Sigmoid colon (tissue), 7 donors: ENCODE results near the gene BCKDK. TPM values are rescaled to one million over a fixed set of nuclear protein-coding genes. Genes with fewer than 3 reads are reported as not detected.
A peak's percentile ranks its signal among the peaks of the same experiment; 100 is the strongest.

ENCODE experiments used
- DNase-seq: peaks from one replicate; pipeline ENCODE4 v3.0.0-alpha.2; 2019
- H3K27ac ChIP-seq, 4 donors: fragments of 200-600 bp; sonication (generic); one replicate each; pipeline ENCODE4 v1.5.1; 2016 to 2019; ENCODE audit warnings: mild to moderate bottlenecking in 1 of 4
- H3K27me3 ChIP-seq, 3 donors: fragments of 200-600 bp; sonication (generic); one replicate each; pipeline ENCODE4 v1.5.1; 2019; ENCODE audit warnings: mild to moderate bottlenecking in 1 of 3
- H3K36me3 ChIP-seq, 4 donors: fragments of 200-600 bp; sonication (generic); one replicate each; pipeline ENCODE4 v1.5.1; 2016 to 2019
- H3K4me1 ChIP-seq, 4 donors: fragments of 200-600 bp; sonication (generic); one replicate each; pipeline ENCODE4 v1.5.1; 2017 to 2019
- H3K4me3 ChIP-seq, 4 donors: fragments of 200-600 bp; sonication (generic); one replicate each; pipeline ENCODE4 v1.5.1; 2017 to 2019; ENCODE audit warnings: mild to moderate bottlenecking in 2 of 4, moderate library complexity in 1 of 4
- H3K9me3 ChIP-seq, 4 donors: fragments of 200-600 bp in 3 of 4; sonication (generic) in 3 of 4; one replicate each; pipeline versions ENCODE4 v1.5.1 to v1.6.1; 2013 to 2019
- EP300 ChIP-seq, 4 donors: sonication (generic); formaldehyde crosslinking; IDR thresholded peaks; one replicate each; pipeline ENCODE4 v1.6.1; 2017; ENCODE audit warnings: antibody characterized with exemption in 4 of 4
- POLR2A ChIP-seq, 2 donors: fragments of 450-650 bp; IDR thresholded peaks; one replicate each; pipeline ENCODE4 v1.6.1; 2016; ENCODE audit warnings: antibody characterized with exemption in 2 of 2, mild to moderate bottlenecking in 2 of 2, moderate library complexity in 2 of 2
- POLR2AphosphoS5 ChIP-seq, 4 donors: sonication (generic); formaldehyde crosslinking; IDR thresholded peaks; one replicate each; pipeline ENCODE4 v1.6.1; 2017; ENCODE audit warnings: antibody characterized with exemption in 4 of 4
- WGBS, 2 donors: extraction: QIAGEN DNeasy Blood & Tissue Kit; methylation state at CpG; one replicate each; pipeline ENCODE4 v1.1.7; 2013; 5-methylcytosine and 5-hydroxymethylcytosine counted together
- intact Hi-C: fragments of 100-400 bp; cut with DNase I; formaldehyde crosslinking; loops from one replicate; pipeline ENCODE4 v1.15.1; 2023
- polyA plus RNA-seq, 3 donors: library from polyadenylated mRNA; stranded (reverse); fragments of 200-250 nt; gene quantifications; one replicate each; pipeline ENCODE4 v1.2.3, GENCODE V29; 2013
- total RNA-seq, 4 donors: library from RNA; depleted of rRNA; stranded (reverse); fragments of >200 nt; gene quantifications; one replicate each; pipeline ENCODE4 v1.1.0, GENCODE V29; 2016
- TF ChIP-seq, protein P1 (sequence below), 4 experiments: fragments of 450-650 bp in 3 of 4; fragments of 200-600 bp in 1 of 4; IDR thresholded peaks; one replicate each; pipeline ENCODE4 v1.5.1; 2016 to 2019; ENCODE audit warnings: antibody characterized with exemption in 4 of 4, mild to moderate bottlenecking in 3 of 4, moderate library complexity in 2 of 4
- donor health status: healthy with polysubstance abuse.
- donor health status: Bipolar disorder and iron deficiency.
- donor health status: healthy.

Gene BCKDK
- total and polyA plus RNA-seq, 7 donors: 21.6 to 42.7 (median 33.2) TPM

- DNase-seq: peak; percentile 61
- intact Hi-C loops: loop anchor here (2.0 kb wide), 1 partner anchor 70 kb away; no protein-coding TSS in a partner anchor
- peaks cover 11 to 16% (median 14%) of the 10 kb centered on the region in 4 donors for H3K36me3 ChIP-seq
- peaks cover 0 to 31% (median 27%) of the 10 kb centered on the region in 4 donors for H3K4me1 ChIP-seq
- H3K27ac ChIP-seq: peak overlapping the region; percentile 93 to 97 (median 96)
- H3K27me3 ChIP-seq: no peaks in the 10 kb centered on the region
- TF ChIP-seq POLR2A (IDR thresholded peaks at IDR 0.05): no peak
- TF ChIP-seq POLR2AphosphoS5 (IDR thresholded peaks at IDR 0.05): no peak
- TF ChIP-seq, protein P1, sequence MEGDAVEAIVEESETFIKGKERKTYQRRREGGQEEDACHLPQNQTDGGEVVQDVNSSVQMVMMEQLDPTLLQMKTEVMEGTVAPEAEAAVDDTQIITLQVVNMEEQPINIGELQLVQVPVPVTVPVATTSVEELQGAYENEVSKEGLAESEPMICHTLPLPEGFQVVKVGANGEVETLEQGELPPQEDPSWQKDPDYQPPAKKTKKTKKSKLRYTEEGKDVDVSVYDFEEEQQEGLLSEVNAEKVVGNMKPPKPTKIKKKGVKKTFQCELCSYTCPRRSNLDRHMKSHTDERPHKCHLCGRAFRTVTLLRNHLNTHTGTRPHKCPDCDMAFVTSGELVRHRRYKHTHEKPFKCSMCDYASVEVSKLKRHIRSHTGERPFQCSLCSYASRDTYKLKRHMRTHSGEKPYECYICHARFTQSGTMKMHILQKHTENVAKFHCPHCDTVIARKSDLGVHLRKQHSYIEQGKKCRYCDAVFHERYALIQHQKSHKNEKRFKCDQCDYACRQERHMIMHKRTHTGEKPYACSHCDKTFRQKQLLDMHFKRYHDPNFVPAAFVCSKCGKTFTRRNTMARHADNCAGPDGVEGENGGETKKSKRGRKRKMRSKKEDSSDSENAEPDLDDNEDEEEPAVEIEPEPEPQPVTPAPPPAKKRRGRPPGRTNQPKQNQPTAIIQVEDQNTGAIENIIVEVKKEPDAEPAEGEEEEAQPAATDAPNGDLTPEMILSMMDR (IDR thresholded peaks at IDR 0.05): no peak
- TF ChIP-seq EP300 (IDR thresholded peaks at IDR 0.05): no peak
- 1 to 4% methylated on average over 27 of the region's 27 CpGs for WGBS, 2 donors
- H3K9me3 ChIP-seq: no peaks in the 10 kb centered on the region
- peak overlapping the region; percentile 91 to 99 (median 97) for H3K4me3 ChIP-seq
Observed at GRCh38 chr16:31072540-31073141, 35.5 kb upstream of the BCKDK start.

GRCh38 chr16:31073142-31073969 is 34.8 kb upstream of the BCKDK start:
- Histone ChIP-seq H3K27me3 (no peaks in the 10 kb centered on the region), H3K9me3 (no peaks in the 10 kb centered on the region), H3K4me3 (peak overlapping the region; percentile 91 to 99 (median 97)), H3K27ac (peak overlapping the region; percentile 93 to 97 (median 96)), H3K36me3 (peaks cover 16 to 24% (median 21%) of the 10 kb centered on the region in 4 donors), H3K4me1 (peaks cover 0 to 31% (median 27%) of the 10 kb centered on the region in 4 donors)
- peak; percentile 95 for DNase-seq
- peak; percentile 10 to 34 (median 24) for TF ChIP-seq POLR2AphosphoS5 (IDR thresholded peaks at IDR 0.05)
- peak in 1 of 2 donors; percentile 27 for TF ChIP-seq POLR2A (IDR thresholded peaks at IDR 0.05)
- TF ChIP-seq EP300 (IDR thresholded peaks at IDR 0.05): peak in 1 of 4 donors; percentile 48
- TF ChIP-seq, protein P1 (IDR thresholded peaks at IDR 0.05): peak in 1 of 4 experiments; percentile 10
- WGBS, 2 donors: 1% methylated on average over 83 of the region's 83 CpGs
- intact Hi-C loops: loop anchor here (2.0 kb wide), 1 partner anchor 69 kb away; no protein-coding TSS in a partner anchor

DNA sequence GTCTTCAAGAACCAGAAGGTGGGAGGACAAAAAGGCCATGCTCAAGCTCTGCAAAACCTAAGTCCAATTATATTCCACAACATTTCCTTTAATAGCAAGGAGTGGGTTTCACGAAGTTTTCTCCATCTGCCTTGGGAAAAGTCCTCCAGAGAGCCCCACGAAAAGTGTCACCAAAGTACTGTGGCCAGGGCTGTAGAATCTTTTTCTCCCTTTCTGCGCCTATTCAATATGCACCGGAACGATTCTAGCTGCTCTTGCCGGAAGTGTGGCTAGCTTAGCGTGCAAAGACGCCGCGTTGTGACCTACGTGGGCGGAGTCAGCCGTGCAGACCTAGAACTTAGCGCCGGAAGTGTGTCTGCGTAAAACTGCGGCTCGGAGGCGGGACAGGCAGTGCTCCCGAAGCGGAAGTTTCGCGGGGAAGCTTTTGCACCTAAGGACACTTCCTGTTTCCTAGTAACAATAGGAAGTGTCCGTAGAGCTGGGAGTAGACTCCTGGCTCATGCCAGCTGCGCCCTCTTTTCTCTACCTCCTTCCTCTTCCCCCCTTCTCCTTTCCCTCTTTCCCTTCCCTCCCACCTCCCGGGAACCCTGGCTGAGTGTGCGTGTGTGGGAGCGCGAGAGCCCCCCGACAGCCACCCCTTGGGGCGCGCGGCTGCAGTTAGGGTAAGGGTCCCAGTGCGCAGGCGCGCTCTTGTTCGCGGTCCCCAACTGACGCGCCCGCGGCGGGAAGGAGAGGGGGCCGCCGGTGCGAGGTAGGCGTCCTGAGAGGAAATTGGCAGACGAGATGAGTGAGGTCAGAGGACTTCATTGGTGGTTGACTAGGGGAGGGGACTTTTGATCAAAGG is 34.0 kb upstream of the BCKDK start, which contains the start of the genes ZNF646 and ZNF668:
ZNF646 (plus strand) TSS at position 453 of the 844 bp plus-strand sequence. CDS start 1,903 bp downstream, outside the sequence.
ZNF668 (minus strand) TSS at position 271 of the 844 bp plus-strand sequence. CDS start 9,781 bp downstream, outside the sequence.
- 0% methylated on average over 48 of the region's 48 CpGs for WGBS, 2 donors
- Histone ChIP-seq H3K9me3 (no peaks in the 10 kb centered on the region), H3K36me3 (peaks cover 24 to 32% (median 29%) of the 10 kb centered on the region in 4 donors), H3K27me3 (no peaks in the 10 kb centered on the region), H3K4me1 (peaks cover 0 to 31% (median 27%) of the 10 kb centered on the region in 4 donors), H3K27ac (peak within 1 kb of the TSS; percentile 93 to 97 (median 96)), H3K4me3 (peak within 1 kb of the TSS; percentile 91 to 99 (median 97))
- intact Hi-C loops: loop anchor here (1.0 to 2.0 kb wide), 3 partner anchors 41 to 77 kb away; partner anchors contain the start of gene STX4
- peak; percentile 45 to 57 for TF ChIP-seq POLR2A (IDR thresholded peaks at IDR 0.05)
- peak; percentile 73 to 85 (median 82) for TF ChIP-seq POLR2AphosphoS5 (IDR thresholded peaks at IDR 0.05)
- TF ChIP-seq EP300 (IDR thresholded peaks at IDR 0.05): peak in 1 of 4 donors; percentile 30
- TF ChIP-seq, protein P1 (IDR thresholded peaks at IDR 0.05): no peak
- peak; percentile 99 for DNase-seq

DNA sequence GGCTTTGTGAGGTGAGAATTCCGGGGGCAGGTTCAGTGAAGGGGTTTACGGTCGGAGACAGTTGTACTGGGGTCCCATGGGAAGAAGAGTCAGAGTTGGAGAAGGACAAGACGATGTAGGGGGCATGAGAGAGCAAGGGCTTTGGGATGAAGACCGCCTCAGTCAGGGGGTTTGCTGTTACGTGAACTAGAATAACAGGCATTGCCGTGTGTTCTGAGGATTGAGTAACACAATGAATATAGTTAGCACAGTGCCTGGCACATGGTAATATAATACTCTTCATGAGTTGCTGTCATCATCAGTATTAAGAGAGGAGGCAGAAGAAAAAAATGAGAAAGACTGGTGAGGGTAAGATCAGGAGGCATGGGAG is 33.4 kb upstream of the BCKDK start:
- intact Hi-C loops: loop anchor here (1.0 to 2.0 kb wide), 2 partner anchors 41 to 78 kb away; partner anchors contain the start of gene STX4
- Histone ChIP-seq H3K9me3 (no peaks in the 10 kb centered on the region), H3K27me3 (no peaks in the 10 kb centered on the region), H3K36me3 (peaks cover 30 to 38% (median 35%) of the 10 kb centered on the region in 4 donors), H3K4me1 (peaks cover 0 to 31% (median 27%) of the 10 kb centered on the region in 4 donors), H3K27ac (peak overlapping the region; percentile 93 to 97 (median 96)), H3K4me3 (peak overlapping the region; percentile 91 to 99 (median 97))
- DNase-seq: no peak
- no peak for TF ChIP-seq POLR2A (IDR thresholded peaks at IDR 0.05)
- no peak for TF ChIP-seq EP300 (IDR thresholded peaks at IDR 0.05)
- TF ChIP-seq POLR2AphosphoS5 (IDR thresholded peaks at IDR 0.05): no peak
- TF ChIP-seq, protein P1 (IDR thresholded peaks at IDR 0.05): no peak
- 0 to 2% methylated on average over 7 of the region's 7 CpGs for WGBS, 2 donors
